Measurements from ENCODE around the gene GRK5.

Gene GRK5

GRCh38 chr10:119422682-119423509, 215.5 kb downstream of the GRK5 start:
- CTCF ChIA-PET = interaction anchor here (0.6 to 1.5 kb wide), 2 partner anchors 22 to 214 kb away, joined by 3 read pairs; no protein-coding TSS in a partner anchor
- TF ChIP-seq L3MBTL2 (conservative IDR thresholded peaks at IDR 0.05) = no peak
- TF ChIP-seq HDGF (IDR thresholded peaks at IDR 0.05; ENCODE audit: borderline replicate concordance) = no peak
- no peak for TF ChIP-seq FOXM1 (IDR thresholded peaks at IDR 0.05; ENCODE audit: borderline replicate concordance)
- no peak for TF ChIP-seq ARNT (IDR thresholded peaks at IDR 0.05)
- no peak for TF ChIP-seq ZNF384 (IDR thresholded peaks at IDR 0.05)
- TF ChIP-seq LEF1 (IDR thresholded peaks at IDR 0.05; ENCODE audit: borderline replicate concordance) = no peak
- no peak for TF ChIP-seq SUZ12 (IDR thresholded peaks at IDR 0.05)
- no peak for TF ChIP-seq TARDBP (IDR thresholded peaks at IDR 0.05)
- TF ChIP-seq SP1 (IDR thresholded peaks at IDR 0.05) = no peak
- TF ChIP-seq, protein P1, sequence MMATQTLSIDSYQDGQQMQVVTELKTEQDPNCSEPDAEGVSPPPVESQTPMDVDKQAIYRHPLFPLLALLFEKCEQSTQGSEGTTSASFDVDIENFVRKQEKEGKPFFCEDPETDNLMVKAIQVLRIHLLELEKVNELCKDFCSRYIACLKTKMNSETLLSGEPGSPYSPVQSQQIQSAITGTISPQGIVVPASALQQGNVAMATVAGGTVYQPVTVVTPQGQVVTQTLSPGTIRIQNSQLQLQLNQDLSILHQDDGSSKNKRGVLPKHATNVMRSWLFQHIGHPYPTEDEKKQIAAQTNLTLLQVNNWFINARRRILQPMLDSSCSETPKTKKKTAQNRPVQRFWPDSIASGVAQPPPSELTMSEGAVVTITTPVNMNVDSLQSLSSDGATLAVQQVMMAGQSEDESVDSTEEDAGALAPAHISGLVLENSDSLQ (IDR thresholded peaks at IDR 0.05) = no peak
- no peak for TF ChIP-seq CTBP1 (IDR thresholded peaks at IDR 0.05; ENCODE audit: borderline replicate concordance)
- TF ChIP-seq BHLHE40 (IDR thresholded peaks at IDR 0.05; ENCODE audit: borderline replicate concordance) = no peak
- TF ChIP-seq FOXA1 (IDR thresholded peaks at IDR 0.05) = no peak
- no peak for TF ChIP-seq NFRKB (IDR thresholded peaks at IDR 0.05)
- no peak for TF ChIP-seq ELF4 (IDR thresholded peaks at IDR 0.05)
- no peak for TF ChIP-seq FOXK2 (IDR thresholded peaks at IDR 0.05)
- DNase-seq (ENCODE audit: extremely low spot score) = no peak
- POLR2A ChIA-PET = no interaction called here

GRCh38 chr10:119423510-119424257, 216.3 kb downstream of the GRK5 start:
- POLR2A ChIA-PET = no interaction called here
- DNase-seq (ENCODE audit: extremely low spot score) = no peak
- TF ChIP-seq ZNF384 (IDR thresholded peaks at IDR 0.05) = no peak
- TF ChIP-seq TARDBP (IDR thresholded peaks at IDR 0.05) = no peak
- no peak for TF ChIP-seq FOXM1 (IDR thresholded peaks at IDR 0.05; ENCODE audit: borderline replicate concordance)
- TF ChIP-seq CTBP1 (IDR thresholded peaks at IDR 0.05; ENCODE audit: borderline replicate concordance) = no peak
- no peak for TF ChIP-seq FOXA1 (IDR thresholded peaks at IDR 0.05)
- TF ChIP-seq NFRKB (IDR thresholded peaks at IDR 0.05) = no peak
- TF ChIP-seq ARNT (IDR thresholded peaks at IDR 0.05) = no peak
- TF ChIP-seq FOXK2 (IDR thresholded peaks at IDR 0.05) = no peak
- no peak for TF ChIP-seq L3MBTL2 (conservative IDR thresholded peaks at IDR 0.05)
- no peak for TF ChIP-seq BHLHE40 (IDR thresholded peaks at IDR 0.05; ENCODE audit: borderline replicate concordance)
- no peak for TF ChIP-seq SUZ12 (IDR thresholded peaks at IDR 0.05)
- no peak for TF ChIP-seq SP1 (IDR thresholded peaks at IDR 0.05)
- TF ChIP-seq, protein P1 (IDR thresholded peaks at IDR 0.05) = no peak
- TF ChIP-seq HDGF (IDR thresholded peaks at IDR 0.05; ENCODE audit: borderline replicate concordance) = no peak
- no peak for TF ChIP-seq ELF4 (IDR thresholded peaks at IDR 0.05)
- TF ChIP-seq LEF1 (IDR thresholded peaks at IDR 0.05; ENCODE audit: borderline replicate concordance) = no peak
- CTCF ChIA-PET = interaction anchor here (0.6 kb wide), 1 partner anchor 22 kb away, joined by 3 read pairs; no protein-coding TSS in a partner anchor

- ChIA-PET POLR2A (no interaction called here), CTCF (interaction anchor here (1.0 kb wide), 1 partner anchor 20 kb away, joined by 3 read pairs; no protein-coding TSS in a partner anchor)
- TF ChIP-seq SUZ12 (IDR thresholded peaks at IDR 0.05) (no peak), BHLHE40 (IDR thresholded peaks at IDR 0.05; ENCODE audit: borderline replicate concordance) (no peak), FOXM1 (IDR thresholded peaks at IDR 0.05; ENCODE audit: borderline replicate concordance) (no peak), NFRKB (IDR thresholded peaks at IDR 0.05) (no peak), FOXK2 (IDR thresholded peaks at IDR 0.05) (no peak), LEF1 (IDR thresholded peaks at IDR 0.05; ENCODE audit: borderline replicate concordance) (no peak)
- DNase-seq (ENCODE audit: extremely low spot score) = no peak
Measured at GRCh38 chr10:119424258-119424975, 217.0 kb downstream of the GRK5 start.

- POLR2A ChIA-PET = no interaction called here
- CTCF ChIA-PET = interaction anchor here (1.0 to 1.1 kb wide), 2 partner anchors 20 to 226 kb away, joined by 3 to 4 read pairs; no protein-coding TSS in a partner anchor
- no peak for DNase-seq (ENCODE audit: extremely low spot score)
- TF ChIP-seq ARNT (IDR thresholded peaks at IDR 0.05) = no peak
- no peak for TF ChIP-seq ZNF384 (IDR thresholded peaks at IDR 0.05)
- no peak for TF ChIP-seq SUZ12 (IDR thresholded peaks at IDR 0.05)
- TF ChIP-seq FOXK2 (IDR thresholded peaks at IDR 0.05) = no peak
- TF ChIP-seq TARDBP (IDR thresholded peaks at IDR 0.05) = no peak
- TF ChIP-seq HDGF (IDR thresholded peaks at IDR 0.05; ENCODE audit: borderline replicate concordance) = no peak
- no peak for TF ChIP-seq FOXM1 (IDR thresholded peaks at IDR 0.05; ENCODE audit: borderline replicate concordance)
- no peak for TF ChIP-seq SP1 (IDR thresholded peaks at IDR 0.05)
- TF ChIP-seq CTBP1 (IDR thresholded peaks at IDR 0.05; ENCODE audit: borderline replicate concordance) = no peak
- TF ChIP-seq LEF1 (IDR thresholded peaks at IDR 0.05; ENCODE audit: borderline replicate concordance) = no peak
- TF ChIP-seq BHLHE40 (IDR thresholded peaks at IDR 0.05; ENCODE audit: borderline replicate concordance) = no peak
- no peak for TF ChIP-seq FOXA1 (IDR thresholded peaks at IDR 0.05)
- TF ChIP-seq L3MBTL2 (conservative IDR thresholded peaks at IDR 0.05) = no peak
- no peak for TF ChIP-seq ELF4 (IDR thresholded peaks at IDR 0.05)
- no peak for TF ChIP-seq NFRKB (IDR thresholded peaks at IDR 0.05)
- TF ChIP-seq, protein P1 (IDR thresholded peaks at IDR 0.05) = no peak
Measured at GRCh38 chr10:119425102-119425880, 217.9 kb downstream of the GRK5 start.

Measured in HEK293T (cell line).